Pancreas (tissue), 10 donors: ENCODE results near the gene IRX2. TPM values are rescaled to one million over a fixed set of nuclear protein-coding genes. Genes with fewer than 3 reads are reported as not detected.

ENCODE experiments used
- ATAC-seq, 4 donors: fragments of 200-7000 bp; cut with Tn5 transposase; one replicate each; pipeline versions ENCODE4 v1.8.0 to v1.9.1; 2020; ENCODE audit warnings: mild to moderate bottlenecking in 4 of 4, moderate library complexity in 4 of 4
- DNase-seq, 6 donors: peaks; one replicate each; pipeline ENCODE4 v3.0.0-alpha.2; 2020
- FAIRE-seq: peaks from 2 replicates; lab custom pipeline; 2012; peaks lifted over from hg19 to GRCh38; lab: Jason Lieb, UNC
- H3K27ac ChIP-seq, 4 donors: fragments of 200-600 bp; sonication (generic); 1 replicate in 3 of 4; 2 replicates in 1 of 4; pipeline versions ENCODE4 v1.5.0 to v1.8.0; 2020
- H3K27me3 ChIP-seq, 4 donors: fragments of 200-600 bp; one replicate each; pipeline ENCODE4 v1.8.0; 2021
- H3K36me3 ChIP-seq, 3 donors: fragments of 200-600 bp; sonication (generic) in 1 of 3; one replicate each; pipeline versions ENCODE4 v1.5.0 to v1.8.0; 2020 to 2021
- H3K4me1 ChIP-seq, 3 donors: fragments of 200-600 bp; one replicate each; pipeline ENCODE4 v1.8.0; 2021
- H3K4me3 ChIP-seq, 4 donors: fragments of 200-600 bp; sonication (generic) in 2 of 4; one replicate each; pipeline versions ENCODE4 v1.5.0 to v1.8.0; 2020 to 2021
- H3K9me3 ChIP-seq, 4 donors: fragments of 200-600 bp; one replicate each; pipeline ENCODE4 v1.8.0; 2021
- WGBS, 2 donors: extraction: QIAGEN DNeasy Blood & Tissue Kit; methylation state at CpG; one replicate each; pipeline ENCODE4 v1.1.7; 2013; 5-methylcytosine and 5-hydroxymethylcytosine counted together
- intact Hi-C, 3 donors: fragments of 100-400 bp; cut with DNase I; formaldehyde crosslinking; loops; one replicate each; pipeline versions ENCODE4 v1.11.1 to v1.14.2; 2022
- polyA plus RNA-seq, 2 donors: library from polyadenylated mRNA; stranded (reverse); fragments of 200-250 nt; gene quantifications; one replicate each; pipeline ENCODE4 v1.2.3, GENCODE V29; 2013
- total RNA-seq, 6 donors: library from RNA; stranded (reverse); fragmentation: NEBNext Ultra II Directional in 4 of 6; extraction: Animal tissue kit (Norgen Biotek cat#: 25700) in 4 of 6; gene quantifications; one replicate each; pipeline versions ENCODE4 v1.2.1 to v1.2.4, GENCODE V29; 2021 to 2023
- TF ChIP-seq, protein P1 (sequence below), 4 donors: fragments of 200-600 bp; sonication (generic) in 3 of 4; IDR thresholded peaks; one replicate each; pipeline versions ENCODE4 v1.5.0 to v1.8.0; 2021; ENCODE audit warnings: antibody characterized with exemption in 4 of 4
- donor health status: healthy with polysubstance abuse.
- donor health status: DM: no; HTN: no; CAD: no; lungs with moderate emphysema.
- donor health status: DM: no; HTN: no; CAD: no.
- donor health status: control.
- donor health status: control.
- donor health status: Bipolar disorder and iron deficiency.
- donor health status: DM: yes; HTN: yes; CAD: no.
- donor health status: DM: no; HTN: no; CAD: no.
- donor health status: DM: no; HTN: no; CAD: no.
- donor health status: DM: yes; HTN: yes; CAD: no.

The IRX2 gene
- total and polyA plus RNA-seq, 8 donors: 0.56 to 22.8 (median 1.4) TPM

DNA sequence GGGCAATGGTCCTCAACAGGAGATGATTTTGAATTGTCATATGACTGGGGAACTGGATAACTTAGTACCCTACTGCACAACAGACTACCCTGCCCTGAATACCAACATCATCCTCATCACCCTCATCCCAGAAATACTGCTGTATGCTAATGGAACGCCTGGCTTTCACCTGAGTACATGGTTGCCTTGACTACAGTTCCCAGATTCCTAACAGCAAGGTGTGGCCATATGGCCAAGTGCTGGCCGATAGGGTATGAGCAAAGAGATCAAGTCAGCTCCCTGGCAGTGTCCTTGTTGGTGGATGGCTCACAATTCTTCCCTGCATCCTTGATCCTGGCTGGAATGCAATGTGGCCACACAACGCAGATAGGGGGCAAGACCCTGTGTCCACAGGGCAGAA is 31.2 kb upstream of the IRX2 start:
- no peak for ATAC-seq
- Histone ChIP-seq H3K4me3 (no peak overlapping the region), H3K27me3 (no peaks in the 10 kb centered on the region), H3K9me3 (no peaks in the 10 kb centered on the region), H3K4me1 (no peaks in the 10 kb centered on the region), H3K27ac (no peak overlapping the region), H3K36me3 (no peaks in the 10 kb centered on the region)
- WGBS, 2 donors: 62 to 70% methylated on average over 3 of the region's 3 CpGs
- TF ChIP-seq, protein P1, sequence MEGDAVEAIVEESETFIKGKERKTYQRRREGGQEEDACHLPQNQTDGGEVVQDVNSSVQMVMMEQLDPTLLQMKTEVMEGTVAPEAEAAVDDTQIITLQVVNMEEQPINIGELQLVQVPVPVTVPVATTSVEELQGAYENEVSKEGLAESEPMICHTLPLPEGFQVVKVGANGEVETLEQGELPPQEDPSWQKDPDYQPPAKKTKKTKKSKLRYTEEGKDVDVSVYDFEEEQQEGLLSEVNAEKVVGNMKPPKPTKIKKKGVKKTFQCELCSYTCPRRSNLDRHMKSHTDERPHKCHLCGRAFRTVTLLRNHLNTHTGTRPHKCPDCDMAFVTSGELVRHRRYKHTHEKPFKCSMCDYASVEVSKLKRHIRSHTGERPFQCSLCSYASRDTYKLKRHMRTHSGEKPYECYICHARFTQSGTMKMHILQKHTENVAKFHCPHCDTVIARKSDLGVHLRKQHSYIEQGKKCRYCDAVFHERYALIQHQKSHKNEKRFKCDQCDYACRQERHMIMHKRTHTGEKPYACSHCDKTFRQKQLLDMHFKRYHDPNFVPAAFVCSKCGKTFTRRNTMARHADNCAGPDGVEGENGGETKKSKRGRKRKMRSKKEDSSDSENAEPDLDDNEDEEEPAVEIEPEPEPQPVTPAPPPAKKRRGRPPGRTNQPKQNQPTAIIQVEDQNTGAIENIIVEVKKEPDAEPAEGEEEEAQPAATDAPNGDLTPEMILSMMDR (IDR thresholded peaks at IDR 0.05): no peak
- DNase-seq: no peak
- intact Hi-C loops: no loop called here
- no peak for FAIRE-seq

DNA sequence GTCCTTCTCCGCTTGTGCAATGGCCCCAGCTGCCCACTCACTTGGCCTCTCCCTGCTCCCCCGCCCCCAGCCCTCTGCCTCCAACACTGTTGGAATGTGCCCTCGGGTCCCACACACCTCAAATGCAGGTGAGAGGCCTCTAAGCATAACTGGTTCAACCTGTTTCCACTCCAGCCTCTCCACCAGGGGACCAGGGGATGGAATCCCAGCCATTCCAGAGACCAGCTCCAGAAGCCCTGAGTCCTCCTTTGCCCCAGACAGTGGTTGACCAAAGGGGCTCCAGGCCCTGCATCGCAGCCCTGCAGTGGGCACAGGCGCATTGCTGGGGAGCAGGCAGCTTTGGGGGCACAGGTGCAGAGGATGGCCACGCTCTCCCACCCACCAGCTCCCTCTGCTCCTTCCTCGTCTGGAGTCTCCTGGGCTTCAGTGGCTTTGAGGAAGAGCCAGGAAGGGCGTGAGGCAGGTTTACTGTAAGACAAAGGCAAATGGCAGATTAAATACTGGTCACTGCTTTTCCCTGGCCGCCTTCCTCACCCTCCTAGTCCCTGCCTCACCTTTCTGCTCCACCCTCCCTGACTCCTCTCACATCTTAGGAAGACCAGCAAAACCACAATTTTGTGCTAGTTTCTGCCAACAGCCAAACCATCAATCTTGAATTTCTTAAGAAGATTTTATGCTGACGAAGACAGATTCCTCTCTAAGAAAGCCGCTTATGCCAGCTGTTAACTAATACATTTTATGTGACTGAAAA is 29.1 kb upstream of the IRX2 start:
- 57 to 65% methylated on average over 11 of the region's 11 CpGs for WGBS, 2 donors
- no peak for ATAC-seq
- DNase-seq: peak in 1 of 6 donors; percentile 46
- Histone ChIP-seq H3K36me3 (no peaks in the 10 kb centered on the region), H3K4me1 (no peaks in the 10 kb centered on the region), H3K27me3 (no peaks in the 10 kb centered on the region), H3K9me3 (no peaks in the 10 kb centered on the region), H3K4me3 (no peak overlapping the region), H3K27ac (no peak overlapping the region)
- TF ChIP-seq, protein P1 (IDR thresholded peaks at IDR 0.05): no peak
- intact Hi-C loops: no loop called here
- no peak for FAIRE-seq

DNA sequence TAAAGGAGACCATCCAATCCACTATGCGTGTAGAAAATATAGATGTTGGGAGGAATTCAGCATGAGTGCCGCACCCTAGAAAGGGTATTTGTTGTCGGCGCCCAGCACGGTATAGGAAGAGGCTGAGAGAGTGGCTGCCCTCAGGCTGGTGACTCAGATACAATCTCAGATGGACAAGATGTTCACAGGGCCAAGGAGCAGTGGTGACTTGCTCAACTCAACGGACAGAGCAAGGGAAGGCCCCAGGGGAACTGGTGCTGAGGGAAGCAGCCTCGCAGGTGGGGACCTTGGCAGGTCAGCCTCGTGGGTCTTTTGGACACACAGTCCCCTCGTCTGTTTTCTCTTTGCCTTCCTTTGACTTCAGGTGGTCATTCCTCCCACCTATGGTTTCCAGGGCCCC is 28.0 kb upstream of the IRX2 start:
- intact Hi-C loops: no loop called here
- no peak for DNase-seq
- TF ChIP-seq, protein P1 (IDR thresholded peaks at IDR 0.05): no peak
- H3K4me3 ChIP-seq: no peak overlapping the region
- WGBS, 2 donors: 54 to 67% methylated on average over 9 of the region's 9 CpGs
- no peaks in the 10 kb centered on the region for H3K27me3 ChIP-seq
- FAIRE-seq: no peak
- H3K27ac ChIP-seq: no peak overlapping the region
- no peaks in the 10 kb centered on the region for H3K36me3 ChIP-seq
- ATAC-seq: no peak
- no peaks in the 10 kb centered on the region for H3K9me3 ChIP-seq
- H3K4me1 ChIP-seq: no peaks in the 10 kb centered on the region

DNA sequence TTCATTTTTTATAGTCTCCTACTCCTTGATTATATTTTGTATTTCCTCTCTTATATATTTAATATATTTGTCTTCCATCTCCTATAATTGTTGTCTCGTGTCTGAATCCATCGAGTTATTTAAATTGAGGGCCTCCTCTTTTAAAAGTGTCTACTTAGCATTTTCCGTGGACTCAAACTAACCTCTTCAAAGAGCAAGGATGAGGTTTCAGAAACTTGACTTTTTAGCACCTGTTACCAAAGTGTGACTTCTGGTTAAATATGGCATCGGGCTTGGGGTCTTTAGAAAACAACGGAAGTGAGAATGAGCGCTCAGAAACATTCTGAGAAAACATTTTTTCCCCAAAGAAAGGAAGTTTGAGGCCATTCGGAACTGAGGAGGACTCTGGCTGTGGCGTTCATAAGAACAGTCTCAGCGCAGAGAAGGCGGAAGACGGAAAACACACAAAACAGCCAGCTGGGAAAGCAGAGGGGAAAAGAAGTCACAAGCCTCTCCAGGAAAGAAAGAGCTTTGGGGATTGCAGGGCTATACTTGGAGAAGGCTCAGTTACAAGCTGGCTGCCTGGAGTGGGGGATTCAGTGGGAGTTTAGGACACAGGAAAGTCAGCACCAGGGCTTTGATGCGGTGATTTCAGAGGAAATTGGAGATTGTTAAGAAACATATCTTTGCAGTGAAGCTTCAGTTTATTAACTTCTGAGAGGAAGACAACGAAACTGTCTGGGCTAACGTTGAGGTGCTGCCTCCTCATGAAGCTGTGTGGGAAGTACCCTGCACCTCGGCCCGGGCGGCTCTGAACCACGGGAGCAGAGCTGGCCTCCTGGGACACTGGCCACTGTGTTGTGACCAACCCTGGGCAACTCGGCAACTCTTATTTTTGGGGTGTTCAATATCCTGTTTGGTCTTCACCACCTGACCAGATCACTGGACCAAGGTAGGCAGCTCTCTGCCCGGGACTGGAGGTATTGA is 25.1 kb upstream of the IRX2 start:
- intact Hi-C loops: no loop called here
- Histone ChIP-seq H3K9me3 (no peaks in the 10 kb centered on the region), H3K4me3 (no peak overlapping the region), H3K4me1 (no peaks in the 10 kb centered on the region), H3K36me3 (no peaks in the 10 kb centered on the region), H3K27me3 (peaks cover 0 to 21% (median 2%) of the 10 kb centered on the region in 4 donors), H3K27ac (no peak overlapping the region)
- WGBS, 2 donors: 62 to 75% methylated on average over 20 of the region's 20 CpGs
- ATAC-seq (no peak), FAIRE-seq (no peak), DNase-seq (no peak)
- TF ChIP-seq, protein P1 (IDR thresholded peaks at IDR 0.05): no peak
